ENCODE data around the gene MRPS16.

MRPS16 gene

GRCh38 chr10:73239908-73240307 is 12.5 kb downstream of the MRPS16 start:
- DNase-seq (ENCODE audit: low read depth in 2 of 2), result no peak

GRCh38 chr10:73238990-73239566 is 13.4 kb downstream of the MRPS16 start:
- DNase-seq (ENCODE audit: low read depth in 2 of 2), result no peak

DNA sequence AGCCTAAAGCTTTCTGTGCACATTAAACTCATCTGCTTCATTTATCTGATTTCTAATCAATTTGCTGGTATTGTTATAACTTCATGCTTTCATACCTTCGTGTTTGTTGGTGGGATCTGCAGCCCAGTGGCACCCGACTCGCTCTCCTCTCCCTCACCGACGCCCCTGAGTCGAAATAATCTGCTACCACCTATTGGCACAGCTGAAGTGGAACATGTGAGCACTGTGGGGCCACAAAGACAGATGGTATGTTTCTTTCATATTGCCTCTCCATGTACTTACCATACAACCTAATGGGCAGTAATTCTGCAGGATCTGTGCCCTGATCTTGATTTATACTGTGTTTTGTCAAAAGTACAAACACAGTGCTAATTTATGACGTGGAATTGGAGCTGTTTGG is 17.7 kb downstream of the MRPS16 start:
- no peak for DNase-seq (ENCODE audit: low read depth in 2 of 2)

GRCh38 chr10:73233883-73234282 is 18.6 kb downstream of the MRPS16 start:
- DNase-seq (ENCODE audit: low read depth in 2 of 2), result no peak

DNA sequence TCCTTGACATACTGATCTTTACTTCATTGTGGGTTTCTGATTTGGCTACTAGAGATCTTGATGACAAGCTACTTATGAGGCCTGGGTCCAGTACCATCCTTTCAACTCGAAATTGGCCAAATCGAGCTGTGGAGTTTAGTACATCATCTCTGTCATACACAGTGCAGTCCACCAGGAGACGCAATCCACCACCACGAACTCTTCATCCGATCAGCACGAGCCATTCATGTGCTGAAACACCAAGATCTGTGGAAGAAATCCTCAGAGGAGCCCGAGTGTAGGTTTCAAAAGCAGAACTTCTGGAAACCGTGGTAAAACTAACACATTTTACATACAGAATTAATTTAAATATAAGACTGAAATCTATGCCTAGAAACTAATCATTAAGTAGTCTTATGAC is 19.6 kb downstream of the MRPS16 start:
- DNase-seq (ENCODE audit: low read depth in 2 of 2), result no peak

DNA sequence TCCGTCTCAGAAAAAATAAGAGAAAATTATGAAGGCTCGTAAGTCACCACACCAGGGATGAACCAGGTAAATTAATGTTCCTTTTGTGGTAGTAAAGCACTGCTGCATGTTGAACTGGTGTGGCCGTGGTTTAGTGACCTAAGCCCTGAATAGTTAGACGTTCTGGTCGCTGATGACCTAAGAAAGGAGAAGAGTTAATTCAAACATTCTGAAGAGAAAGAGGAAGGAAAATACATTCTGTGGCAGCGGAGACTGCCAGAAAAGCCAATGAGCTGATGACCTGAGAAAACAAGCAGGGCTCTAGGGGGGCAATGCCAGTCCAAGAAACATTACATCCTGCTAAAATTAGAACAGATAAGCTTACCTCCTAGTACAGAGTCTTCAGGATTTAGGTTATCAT is 22.9 kb downstream of the MRPS16 start:
- no peak for DNase-seq (ENCODE audit: low read depth in 2 of 2)

GRCh38 chr10:73228247-73228646 is 24.2 kb downstream of the MRPS16 start:
- no peak for DNase-seq (ENCODE audit: low read depth in 2 of 2)

GRCh38 chr10:73226663-73227062 is 25.8 kb downstream of the MRPS16 start:
- DNase-seq (ENCODE audit: low read depth in 2 of 2), result no peak

DNA sequence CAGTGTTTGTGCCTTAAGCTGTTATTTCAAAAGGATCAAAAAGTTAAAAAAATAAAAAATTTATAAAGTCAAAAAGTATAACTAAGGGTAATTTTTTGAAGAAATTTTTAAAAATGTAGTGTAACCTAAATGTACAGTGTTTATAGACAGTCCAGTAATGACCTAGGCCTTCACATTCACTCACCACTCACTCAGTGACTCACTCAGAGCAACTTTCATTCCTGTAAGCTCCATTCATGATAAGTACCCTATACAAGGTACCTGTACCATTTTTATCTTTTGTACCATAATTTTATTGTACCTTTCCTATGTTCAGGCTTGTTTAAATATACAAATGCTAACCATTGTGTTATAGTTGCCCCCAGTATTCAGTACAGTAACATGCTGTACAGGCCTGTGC is 26.9 kb downstream of the MRPS16 start:
- no peak for DNase-seq (ENCODE audit: low read depth in 2 of 2)

- DNase-seq (ENCODE audit: low read depth in 2 of 2), result no peak
Observed at GRCh38 chr10:73220989-73221388, 31.5 kb downstream of the MRPS16 start.

DNA sequence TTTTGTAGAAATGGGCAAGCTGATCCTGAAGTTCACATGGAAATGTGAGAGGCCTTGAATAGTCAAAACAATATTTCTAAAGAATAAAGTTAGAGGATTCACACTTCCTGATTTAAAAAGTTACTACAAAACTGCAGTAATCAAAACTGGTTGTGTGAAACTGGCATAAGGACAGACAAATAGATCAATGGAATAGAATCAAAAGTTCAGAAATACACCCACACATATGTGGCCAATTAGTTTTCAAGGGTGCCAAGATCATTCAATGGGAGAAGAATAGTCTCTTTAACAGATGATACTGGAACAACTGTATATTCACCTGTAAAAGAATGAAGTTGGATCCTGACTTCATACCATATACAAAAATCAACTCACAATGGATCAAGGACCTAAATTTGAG is 33.1 kb downstream of the MRPS16 start:
- no peak for DNase-seq (ENCODE audit: low read depth in 2 of 2)

GRCh38 chr10:73218431-73219191 is 33.8 kb downstream of the MRPS16 start:
- no peak for DNase-seq (ENCODE audit: low read depth in 2 of 2)

DNA sequence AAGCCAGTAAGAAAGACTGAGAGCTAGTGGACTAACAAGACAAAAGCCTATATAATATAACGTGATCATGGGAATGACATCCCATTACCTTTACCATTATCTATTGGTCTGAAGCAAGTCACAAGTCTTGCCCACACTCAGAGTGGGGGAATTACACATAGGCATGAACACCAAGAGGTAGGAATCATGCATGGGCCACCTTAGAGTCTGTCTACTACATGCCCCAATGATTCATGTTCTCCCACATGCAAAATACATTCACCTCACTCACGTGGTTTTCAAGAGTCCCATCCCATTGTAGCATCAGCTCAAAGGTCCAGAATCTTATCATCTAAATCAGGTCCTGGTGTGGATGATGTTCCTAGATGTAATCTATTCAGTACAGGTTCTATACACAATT is 34.8 kb downstream of the MRPS16 start:
- no peak for DNase-seq (ENCODE audit: low read depth in 2 of 2)

DNA sequence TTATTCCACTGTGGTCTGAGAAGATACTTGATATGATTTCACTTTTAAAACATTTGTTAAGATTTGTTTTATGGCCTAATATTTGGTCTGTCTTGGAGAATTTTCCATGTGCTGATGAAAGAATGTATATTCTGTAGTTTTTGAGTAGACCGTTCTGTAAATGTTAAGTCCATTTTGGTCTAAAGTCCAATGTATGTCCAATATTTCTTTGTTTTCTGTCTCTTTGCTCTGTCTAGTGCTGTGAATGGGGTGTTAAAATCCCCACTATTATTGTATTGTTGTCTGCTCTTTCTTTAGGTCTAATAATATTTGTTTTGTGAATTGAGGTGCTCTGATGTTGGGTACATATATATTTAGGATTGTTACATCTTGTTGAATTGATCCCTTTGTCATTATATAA is 36.7 kb downstream of the MRPS16 start:
- DNase-seq (ENCODE audit: low read depth in 2 of 2), result no peak

DNA sequence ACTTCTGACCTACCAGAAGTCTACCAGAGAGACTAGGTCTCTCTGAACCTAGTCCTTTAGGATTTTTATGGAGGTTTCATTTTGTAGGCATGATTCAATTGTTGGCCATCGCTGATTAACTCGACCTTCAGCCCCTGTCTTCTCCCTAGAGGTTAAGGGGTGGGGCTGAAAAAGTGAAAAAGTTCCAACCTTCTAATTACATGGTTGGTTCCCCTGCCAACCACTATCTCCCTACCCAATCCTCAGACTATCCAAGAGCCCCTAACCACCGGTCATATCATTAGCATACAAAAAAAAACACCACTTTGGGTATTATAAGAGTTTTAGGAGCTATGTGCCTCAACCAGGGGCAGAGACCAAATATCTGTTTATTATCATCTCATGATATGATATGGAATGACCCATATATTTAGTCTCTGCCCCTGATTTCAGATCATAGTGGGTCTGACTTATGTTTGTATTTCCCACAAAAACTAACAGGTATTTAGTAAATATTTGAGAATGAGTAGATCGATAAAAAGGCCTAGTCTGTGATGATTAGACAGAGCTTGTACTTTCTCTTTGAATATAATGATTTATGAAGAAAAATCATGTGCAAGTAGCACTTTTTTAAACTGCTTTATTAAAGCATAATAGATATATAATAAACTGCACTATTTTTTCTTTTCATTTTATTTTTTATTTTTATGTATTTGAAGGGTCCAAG is 41.2 kb downstream of the MRPS16 start:
- no peak for DNase-seq (ENCODE audit: low read depth in 2 of 2)

DNA sequence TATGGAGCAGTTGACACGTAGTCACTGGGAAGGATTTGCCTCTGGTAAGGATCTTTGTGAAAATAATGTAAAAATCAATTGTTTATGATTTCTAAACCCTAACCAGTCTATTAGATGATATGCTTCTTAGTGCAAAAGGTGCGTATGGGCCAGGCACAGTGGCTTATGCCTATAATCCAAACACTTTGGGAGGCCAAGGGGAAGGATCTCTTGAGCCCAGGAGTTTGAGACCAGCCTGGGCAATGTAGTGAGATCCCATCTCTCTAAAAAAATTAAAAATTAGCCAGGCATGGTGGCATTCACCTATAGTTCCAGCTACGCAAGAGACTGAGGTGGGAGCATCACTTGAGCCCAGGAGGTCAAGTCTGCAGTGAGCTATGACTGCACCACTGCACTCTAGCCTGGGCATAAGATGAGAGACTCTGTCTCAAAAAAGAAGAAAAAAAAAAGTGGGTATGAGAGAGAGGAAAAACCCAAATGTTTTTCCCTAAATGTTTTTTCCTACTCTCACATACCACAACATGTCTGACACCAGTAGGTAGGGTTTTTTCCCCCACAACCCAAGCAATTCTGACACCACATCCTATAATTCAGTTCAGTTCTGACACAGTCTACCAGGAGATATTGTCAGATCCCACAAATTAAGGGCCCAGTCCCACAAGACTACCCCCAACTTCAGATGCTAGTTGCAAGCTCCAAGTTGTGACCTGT is 41.9 kb downstream of the MRPS16 start:
- no peak for DNase-seq (ENCODE audit: low read depth in 2 of 2)

GRCh38 chr10:73209705-73210104 is 42.7 kb downstream of the MRPS16 start:
- no peak for DNase-seq (ENCODE audit: low read depth in 2 of 2)

DNA sequence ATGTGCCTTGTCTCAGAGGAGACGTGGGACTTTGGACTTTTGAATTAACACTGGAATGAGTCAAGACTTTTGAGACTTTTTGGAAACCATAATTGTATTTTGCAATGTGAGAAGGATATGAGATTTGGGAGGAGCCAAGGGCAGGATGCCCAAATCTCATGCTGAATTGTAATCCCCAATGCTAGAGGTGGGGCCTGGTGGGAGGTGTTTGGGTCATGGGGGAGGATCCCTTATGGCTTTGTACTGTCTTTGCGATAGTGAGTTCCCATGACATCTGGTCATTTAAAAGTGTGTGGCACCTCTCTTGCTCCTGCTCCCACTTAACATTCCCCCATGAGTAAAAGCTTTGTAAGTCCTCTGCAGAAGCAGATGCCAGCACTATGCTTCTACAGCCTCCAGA is 44.6 kb downstream of the MRPS16 start:
- DNase-seq (ENCODE audit: low read depth in 2 of 2), result no peak

- no peak for DNase-seq (ENCODE audit: low read depth in 2 of 2)
Observed at GRCh38 chr10:73206385-73206784, 46.1 kb downstream of the MRPS16 start.

DNA sequence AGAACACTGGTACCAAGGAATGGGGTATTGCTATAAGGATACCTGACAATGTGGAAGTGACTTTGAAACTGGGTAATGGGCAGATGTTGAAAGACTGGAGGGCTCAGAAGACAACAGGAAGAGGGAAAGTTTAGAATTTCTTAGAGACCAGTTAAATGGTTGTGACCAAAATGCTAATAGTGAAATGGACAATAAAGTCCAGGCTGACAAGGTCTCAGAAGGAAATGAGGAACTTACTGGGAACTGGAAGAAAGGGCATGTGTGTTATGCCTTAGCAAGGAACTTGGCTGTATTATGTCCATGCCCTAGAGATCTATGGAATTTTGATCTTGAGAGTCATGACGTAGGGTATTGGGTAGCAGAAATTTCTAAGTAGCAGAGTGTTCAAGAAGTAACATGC is 46.6 kb downstream of the MRPS16 start:
- no peak for DNase-seq (ENCODE audit: low read depth in 2 of 2)

- no peak for DNase-seq (ENCODE audit: low read depth in 2 of 2)
Observed at GRCh38 chr10:73205081-73205480, 47.4 kb downstream of the MRPS16 start.

Data from stimulated activated CD8-positive, alpha-beta memory T cell treated with anti-CD3 and anti-CD28 coated beads, Interleukin-15, amount 100 ng/mL, for 4 hours (primary cell).